SU-DHL-6 (cell line): Measurements from ENCODE around the gene CHD1L.

Experiments
- CTCF ChIP-seq: fragments of 200-600 bp; sonication (generic); IDR thresholded peaks from one replicate; pipeline ENCODE4 v1.5.1; 2017; ENCODE audit warnings: antibody characterized with exemption, mild to moderate bottlenecking, low read length, moderate library complexity; ENCODE audit not compliant: insufficient read depth, poor library complexity, severe bottlenecking
- EZH2phosphoT487 ChIP-seq: fragments of 200-600 bp; sonication (generic), shearing (Covaris generic); conservative IDR thresholded peaks from 2 replicates; pipeline ENCODE4 v1.6.1; 2018; ENCODE audit warnings: mild to moderate bottlenecking, antibody characterized with exemption, low read length, moderate library complexity, mixed read lengths

DNA sequence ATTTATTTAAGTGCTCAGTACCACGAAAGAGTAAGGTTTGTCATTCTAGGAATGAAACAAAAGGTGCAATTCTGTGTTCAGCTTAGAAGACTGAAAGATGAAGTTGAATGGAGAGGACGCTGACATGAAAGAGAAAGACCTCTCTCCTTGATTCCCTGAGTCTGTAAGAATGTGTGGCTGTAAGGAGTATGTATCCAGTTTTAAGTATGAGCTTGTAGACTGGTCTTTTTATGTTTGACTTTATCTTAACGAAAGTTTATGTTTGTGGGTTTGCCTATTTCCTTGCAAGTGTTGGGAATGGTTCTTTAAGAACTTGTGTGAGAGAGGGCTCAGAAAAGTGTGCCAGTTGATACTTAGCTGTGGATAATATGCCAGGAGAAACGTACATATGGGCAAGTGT, 1.4 kb downstream of the CHD1L start:
- TF ChIP-seq CTCF: no peak
- TF ChIP-seq EZH2phosphoT487: no peak
